ENCODE measurements around the gene POP7.

POP7 gene

GRCh38 chr7:100730136-100730800, 24.3 kb downstream of the POP7 start:
- no peak for DNase-seq (ENCODE audit: low spot score)
- H3K4me1 ChIP-seq (ENCODE audit: insufficient read depth, poor library complexity, severe bottlenecking): peaks cover 4% of the 10 kb centered on the region
- H3K9me3 ChIP-seq (ENCODE audit: severe bottlenecking): no peaks in the 10 kb centered on the region
- no peaks in the 10 kb centered on the region for H3K36me3 ChIP-seq (ENCODE audit: low read depth)
- ATAC-seq (ENCODE audit: low read depth): no peak
- no peak overlapping the region for H3K27ac ChIP-seq (ENCODE audit: poor library complexity, severe bottlenecking)
- H3K4me3 ChIP-seq (ENCODE audit: severe bottlenecking): no peak overlapping the region
- H3K27me3 ChIP-seq (ENCODE audit: insufficient read depth, poor library complexity, severe bottlenecking): no peaks in the 10 kb centered on the region
- TF ChIP-seq CTCF (IDR thresholded peaks at IDR 0.05; ENCODE audit: poor library complexity, severe bottlenecking): no peak

- H3K27ac ChIP-seq (ENCODE audit: poor library complexity, severe bottlenecking): no peak overlapping the region
- ATAC-seq (ENCODE audit: low read depth) (no peak), DNase-seq (ENCODE audit: low spot score) (no peak)
- no peaks in the 10 kb centered on the region for H3K36me3 ChIP-seq (ENCODE audit: low read depth)
- TF ChIP-seq CTCF (IDR thresholded peaks at IDR 0.05; ENCODE audit: poor library complexity, severe bottlenecking): no peak
- no peaks in the 10 kb centered on the region for H3K9me3 ChIP-seq (ENCODE audit: severe bottlenecking)
- H3K4me1 ChIP-seq (ENCODE audit: insufficient read depth, poor library complexity, severe bottlenecking): no peaks in the 10 kb centered on the region
- H3K27me3 ChIP-seq (ENCODE audit: insufficient read depth, poor library complexity, severe bottlenecking): no peaks in the 10 kb centered on the region
- H3K4me3 ChIP-seq (ENCODE audit: severe bottlenecking): no peak overlapping the region
These were observed 26.2 kb downstream of the POP7 start for GRCh38 chr7:100731937-100732636.

GRCh38 chr7:100735730-100736129, 29.8 kb downstream of the POP7 start:
- Histone ChIP-seq H3K4me3 (ENCODE audit: severe bottlenecking) (no peak overlapping the region), H3K27ac (ENCODE audit: poor library complexity, severe bottlenecking) (no peak overlapping the region), H3K4me1 (ENCODE audit: insufficient read depth, poor library complexity, severe bottlenecking) (no peaks in the 10 kb centered on the region), H3K27me3 (ENCODE audit: insufficient read depth, poor library complexity, severe bottlenecking) (no peaks in the 10 kb centered on the region), H3K36me3 (ENCODE audit: low read depth) (no peaks in the 10 kb centered on the region), H3K9me3 (ENCODE audit: severe bottlenecking) (no peaks in the 10 kb centered on the region)
- ATAC-seq (ENCODE audit: low read depth) (no peak), DNase-seq (ENCODE audit: low spot score) (no peak)
- no peak for TF ChIP-seq CTCF (IDR thresholded peaks at IDR 0.05; ENCODE audit: poor library complexity, severe bottlenecking)

- H3K9me3 ChIP-seq (ENCODE audit: severe bottlenecking): no peaks in the 10 kb centered on the region
- no peak for ATAC-seq (ENCODE audit: low read depth)
These were observed 30.8 kb downstream of the POP7 start for GRCh38 chr7:100736671-100737070.

More at GRCh38 chr7:100736671-100737070, 30.8 kb downstream of the POP7 start:
- no peak for DNase-seq (ENCODE audit: low spot score)
- no peak for TF ChIP-seq CTCF (IDR thresholded peaks at IDR 0.05; ENCODE audit: poor library complexity, severe bottlenecking)
- Histone ChIP-seq H3K4me1 (ENCODE audit: insufficient read depth, poor library complexity, severe bottlenecking) (no peaks in the 10 kb centered on the region), H3K4me3 (ENCODE audit: severe bottlenecking) (no peak overlapping the region), H3K36me3 (ENCODE audit: low read depth) (no peaks in the 10 kb centered on the region), H3K27me3 (ENCODE audit: insufficient read depth, poor library complexity, severe bottlenecking) (no peaks in the 10 kb centered on the region), H3K27ac (ENCODE audit: poor library complexity, severe bottlenecking) (no peak overlapping the region)
